Stomach (tissue), 9 donors: Measurements from ENCODE around the gene UBQLN4. TPM values are rescaled to one million over a fixed set of nuclear protein-coding genes. Genes with fewer than 3 reads are reported as not detected.

Source experiments
- DNase-seq, 2 donors: peaks; one replicate each; pipeline versions ENCODE4 v3.0.0 to v3.0.0-alpha.2; 2013 to 2019
- H3K27ac ChIP-seq, 5 donors: fragments of 200-600 bp in 4 of 5; sonication (generic) in 4 of 5; one replicate each; pipeline ENCODE4 v1.5.1; 2013 to 2019; ENCODE audit warnings: mild to moderate bottlenecking in 1 of 5, moderate library complexity in 1 of 5
- H3K27me3 ChIP-seq, 3 donors: fragments of 200-600 bp; sonication (generic); one replicate each; pipeline ENCODE4 v1.5.1; 2017 to 2019; ENCODE audit warnings: mixed run types in 1 of 3
- H3K36me3 ChIP-seq, 4 donors: fragments of 200-600 bp; sonication (generic); 1 replicate in 3 of 4; 2 replicates in 1 of 4; pipeline ENCODE4 v1.5.1; 2016 to 2019
- H3K4me1 ChIP-seq, 4 donors: fragments of 200-600 bp; sonication (generic); one replicate each; pipeline ENCODE4 v1.5.1; 2016 to 2019
- H3K4me3 ChIP-seq, 4 donors: fragments of 200-600 bp; sonication (generic) in 3 of 4; one replicate each; pipeline ENCODE4 v1.5.1; 2016 to 2019; ENCODE audit warnings: mild to moderate bottlenecking in 1 of 4
- H3K9me3 ChIP-seq, 4 donors: fragments of 200-600 bp; sonication (generic); one replicate each; pipeline ENCODE4 v1.5.1; 2016 to 2019
- CTCF ChIP-seq, 7 experiments: fragments of 450-650 bp in 4 of 7; fragments of 200-600 bp in 3 of 7; sonication (generic) in 3 of 7; IDR thresholded peaks; one replicate each; pipeline ENCODE4 v1.5.1; 2016 to 2019; ENCODE audit warnings: antibody characterized with exemption in 7 of 7, control low read depth in 2 of 7, mild to moderate bottlenecking in 1 of 7
- EP300 ChIP-seq: sonication (generic); formaldehyde crosslinking; IDR thresholded peaks from one replicate; pipeline ENCODE4 v1.6.1; 2017; ENCODE audit warnings: antibody characterized with exemption
- POLR2A ChIP-seq, 4 donors: fragments of 450-650 bp; IDR thresholded peaks; one replicate each; pipeline ENCODE4 v1.6.1; 2016; ENCODE audit warnings: antibody characterized with exemption in 4 of 4, control low read depth in 2 of 4, mild to moderate bottlenecking in 1 of 4, moderate library complexity in 1 of 4
- POLR2AphosphoS5 ChIP-seq, 3 donors: sonication (generic); formaldehyde crosslinking; IDR thresholded peaks; one replicate each; pipeline ENCODE4 v1.6.1; 2016; ENCODE audit warnings: antibody characterized with exemption in 3 of 3
- WGBS, 5 donors: extraction: QIAGEN DNeasy Blood & Tissue Kit in 3 of 5; methylation state at CpG; one replicate each; pipeline versions ENCODE4 v1.1.5 to v1.1.7; 2013 to 2018; 5-methylcytosine and 5-hydroxymethylcytosine counted together
- intact Hi-C: fragments of 100-400 bp; cut with DNase I; formaldehyde crosslinking; loops from one replicate; pipeline ENCODE4 v1.15.1; 2023; ENCODE audit warnings: low total_unique reads
- polyA plus RNA-seq, 3 donors: library from polyadenylated mRNA; stranded (reverse); fragments of 200-250 nt; gene quantifications; one replicate each; pipeline ENCODE4 v1.2.3, GENCODE V29; 2013
- total RNA-seq, 5 donors: library from RNA; depleted of rRNA; stranded (reverse); fragments of >200 nt; gene quantifications; one replicate each; pipeline versions ENCODE4 v1.1.0 to v1.2.3, GENCODE V29; 2014 to 2016
- donor health status: healthy with polysubstance abuse.
- donor health status: Bipolar disorder and iron deficiency.
- donor health status: healthy.

The UBQLN4 gene
- total and polyA plus RNA-seq, 8 donors: 6.4 to 41.1 (median 18.9) TPM

DNA sequence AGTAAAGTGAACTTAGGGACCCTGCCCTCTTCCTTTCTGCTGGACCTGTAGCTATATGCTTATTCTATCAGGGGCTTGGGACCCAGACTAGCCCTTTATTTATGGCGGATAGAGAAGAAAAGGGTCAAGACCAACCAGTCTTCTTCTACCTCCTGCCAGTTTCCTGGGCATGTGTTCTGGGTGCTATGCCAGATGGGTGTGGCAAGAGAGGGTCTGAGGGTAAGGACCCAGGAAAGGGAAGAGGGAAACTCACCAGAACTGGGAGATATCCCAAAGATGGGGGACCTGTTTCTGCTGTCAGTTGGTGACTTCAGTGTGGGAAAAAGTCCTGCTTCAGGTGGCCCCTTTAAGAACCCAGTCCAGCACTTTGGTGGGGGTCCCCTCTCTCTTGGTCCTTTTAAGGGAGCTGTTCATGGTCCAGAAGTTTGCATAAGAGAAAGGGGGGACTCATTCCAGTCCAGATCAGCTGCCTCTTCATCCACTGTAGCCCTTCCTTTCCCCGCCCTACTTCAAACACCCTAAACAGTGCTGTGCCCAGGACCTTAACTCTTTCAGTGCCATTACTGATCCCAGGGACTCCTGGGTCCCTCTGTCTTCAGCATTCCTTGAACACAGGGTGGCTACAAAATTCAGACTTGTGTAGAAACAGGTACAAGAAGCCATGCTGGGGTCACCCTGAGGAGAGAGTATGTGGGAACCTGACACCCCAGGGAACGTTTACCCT, 51.2 kb downstream of the UBQLN4 start:
- Histone ChIP-seq H3K4me3 (peak overlapping the region in 3 of 4 donors; percentile 15 to 38 (median 17)), H3K27me3 (no peaks in the 10 kb centered on the region), H3K36me3 (peaks cover 0 to 9% (median 6%) of the 10 kb centered on the region in 4 donors), H3K9me3 (no peaks in the 10 kb centered on the region), H3K27ac (peak overlapping the region; percentile 61 to 84 (median 69)), H3K4me1 (peaks cover 0 to 22% (median 17%) of the 10 kb centered on the region in 4 donors)
- intact Hi-C loops: no loop called here
- WGBS, 5 donors: 34 to 54% (median 47%) methylated on average over 3 of the region's 3 CpGs
- DNase-seq: no peak
- TF ChIP-seq POLR2AphosphoS5 (IDR thresholded peaks at IDR 0.05) (no peak), POLR2A (IDR thresholded peaks at IDR 0.05) (no peak), CTCF (IDR thresholded peaks at IDR 0.05) (no peak), EP300 (no peak)

GRCh38 chr1:156001662-156002171, 51.9 kb downstream of the UBQLN4 start:
- WGBS, 5 donors: 37 to 51% (median 41%) methylated on average over 4 of the region's 4 CpGs
- intact Hi-C loops: no loop called here

DNA sequence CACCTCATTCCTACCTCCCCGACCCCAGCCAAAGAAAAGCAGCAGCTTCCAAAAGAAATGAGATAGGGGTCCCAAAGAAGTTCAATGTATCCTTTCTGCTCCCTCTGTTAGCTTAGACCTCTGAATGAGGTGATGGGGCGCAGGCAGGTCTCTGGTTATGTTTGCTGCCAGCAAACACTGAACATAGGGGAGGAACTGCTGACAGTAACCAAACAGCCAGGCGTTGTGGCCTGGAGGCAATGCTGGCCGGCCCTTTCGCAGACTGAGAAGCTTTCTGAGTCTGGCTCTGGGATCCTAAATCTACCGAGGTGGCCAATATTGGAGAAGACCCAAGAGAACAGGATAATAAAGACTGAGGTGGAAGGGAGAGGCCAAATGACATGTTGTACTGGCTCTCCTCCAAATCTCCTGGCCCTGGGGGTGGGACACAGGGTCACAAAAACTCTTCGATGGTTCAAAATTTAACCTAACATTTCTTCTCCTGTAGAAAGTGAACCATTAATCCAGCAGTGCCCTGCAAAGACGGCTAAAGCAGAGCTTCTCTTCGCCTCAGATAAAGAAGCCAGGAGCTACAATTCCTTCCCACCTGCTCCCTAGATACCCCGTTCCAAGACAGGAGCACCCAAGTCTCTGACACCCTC, 52.5 kb downstream of the UBQLN4 start:
- no peaks in the 10 kb centered on the region for H3K36me3 ChIP-seq
- TF ChIP-seq CTCF (IDR thresholded peaks at IDR 0.05) (no peak), POLR2AphosphoS5 (IDR thresholded peaks at IDR 0.05) (peak in 1 of 3 donors; percentile 10)
- peak overlapping the region in 3 of 4 donors; percentile 15 to 38 (median 17) for H3K4me3 ChIP-seq
- WGBS, 5 donors: 33 to 56% (median 41%) methylated on average over 10 of the region's 10 CpGs
- H3K9me3 ChIP-seq: no peaks in the 10 kb centered on the region
- H3K27me3 ChIP-seq: no peaks in the 10 kb centered on the region
- DNase-seq: peak in 1 of 2 donors; percentile 62
- intact Hi-C loops: no loop called here
- H3K27ac ChIP-seq: peak overlapping the region; percentile 61 to 78 (median 68)
- H3K4me1 ChIP-seq: peaks cover 0 to 19% (median 17%) of the 10 kb centered on the region in 4 donors

More at GRCh38 chr1:156001662-156002171, 51.9 kb downstream of the UBQLN4 start:
- Histone ChIP-seq H3K27ac (peak overlapping the region; percentile 61 to 78 (median 68)), H3K36me3 (peaks cover 0 to 3% (median under 1%) of the 10 kb centered on the region in 4 donors), H3K4me1 (peaks cover 0 to 22% (median 17%) of the 10 kb centered on the region in 4 donors), H3K4me3 (peak overlapping the region in 3 of 4 donors; percentile 15 to 38 (median 17)), H3K27me3 (no peaks in the 10 kb centered on the region), H3K9me3 (no peaks in the 10 kb centered on the region)
- DNase-seq: no peak
- TF ChIP-seq POLR2A (IDR thresholded peaks at IDR 0.05): no peak
- no peak for TF ChIP-seq EP300
- no peak for TF ChIP-seq CTCF (IDR thresholded peaks at IDR 0.05)
- no peak for TF ChIP-seq POLR2AphosphoS5 (IDR thresholded peaks at IDR 0.05)

DNA sequence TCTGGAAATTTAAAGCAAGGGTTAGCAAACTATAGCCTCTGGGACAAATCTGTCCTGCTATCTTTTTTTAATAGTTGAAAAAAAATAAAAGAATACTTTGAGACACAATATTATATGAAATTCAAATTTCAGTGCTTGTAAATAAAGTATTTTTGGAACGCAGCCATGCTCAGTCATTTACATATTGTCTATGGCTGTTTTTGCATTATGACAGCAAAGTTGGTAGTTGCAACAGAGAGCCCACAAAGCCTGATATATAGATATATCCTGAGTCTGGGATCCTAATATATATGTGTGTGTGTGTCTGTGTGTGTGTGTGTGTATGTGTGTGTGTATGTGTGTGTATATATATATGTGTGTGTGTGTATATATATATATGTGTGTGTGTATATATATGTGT, 53.6 kb downstream of the UBQLN4 start:
- Histone ChIP-seq H3K27ac (no peak overlapping the region), H3K4me1 (peaks cover 0 to 18% (median 16%) of the 10 kb centered on the region in 4 donors), H3K27me3 (no peaks in the 10 kb centered on the region), H3K9me3 (no peaks in the 10 kb centered on the region), H3K36me3 (no peaks in the 10 kb centered on the region), H3K4me3 (no peak overlapping the region)
- intact Hi-C loops: no loop called here
- no peak for DNase-seq
- TF ChIP-seq EP300 (no peak), POLR2AphosphoS5 (IDR thresholded peaks at IDR 0.05) (no peak), CTCF (IDR thresholded peaks at IDR 0.05) (no peak)
- WGBS, 5 donors: 82 to 98% (median 85%) methylated on average over 1 of the region's 1 CpG
